ENCODE results near the gene SLMAP. TPM values are rescaled to one million over a fixed set of nuclear protein-coding genes. Genes with fewer than 3 reads are reported as not detected.

Gene SLMAP
- total and polyA plus RNA-seq, 2 of the 13 experiments (the other 11 are each of a cell fraction or from before 2014, with no cell fraction given) = 24.0 to 48.3 TPM

- TF ChIP-seq ZNF710 (CRISPR knock-in tag; IDR thresholded peaks at IDR 0.05; ENCODE audit: borderline replicate concordance) (peak; percentile 85; the same call in 1 of the 2 replicates), SNAI1 (CRISPR knock-in tag; IDR thresholded peaks at IDR 0.05; ENCODE audit: borderline replicate concordance) (no peak), ZNF792 (CRISPR knock-in tag; IDR thresholded peaks at IDR 0.05) (no peak), ZNF691 (CRISPR knock-in tag; IDR thresholded peaks at IDR 0.05; ENCODE audit: borderline replicate concordance, low read depth) (no peak; the same call in 1 of the 2 replicates), CERS6 (CRISPR knock-in tag; IDR thresholded peaks at IDR 0.05) (no peak), MAFG (CRISPR knock-in tag; IDR thresholded peaks at IDR 0.05) (no peak), MXI1 (IDR thresholded peaks at IDR 0.05; ENCODE audit: borderline replicate concordance, low read depth, low read length) (0 out of 3 replicates have a peak, but pooled peaks have one; percentile 36), CBX5 (CRISPR knock-in tag; IDR thresholded peaks at IDR 0.05; ENCODE audit: borderline replicate concordance) (peak; percentile 11; the same call in 1 of the 2 replicates), SETDB1 (CRISPR knock-in tag; IDR thresholded peaks at IDR 0.05; ENCODE audit: borderline replicate concordance) (no peak), SMYD3 (CRISPR knock-in tag; IDR thresholded peaks at IDR 0.05) (peak; percentile 81; the same call in 1 of the 2 replicates), STAG1 (CRISPR knock-in tag; IDR thresholded peaks at IDR 0.05) (peak; percentile 19), ARID5B (CRISPR knock-in tag; IDR thresholded peaks at IDR 0.05) (peak; percentile 94), ZSCAN12 (CRISPR knock-in tag; IDR thresholded peaks at IDR 0.05) (no peak), KLF9 (CRISPR knock-in tag; IDR thresholded peaks at IDR 0.05; ENCODE audit: low read depth) (peak; percentile 46; the same call in 1 of the 2 replicates), ZNF784 (CRISPR knock-in tag; IDR thresholded peaks at IDR 0.05; ENCODE audit: borderline replicate concordance) (0 out of 2 replicates have a peak, but pooled peaks have one; percentile 36), MEF2D (CRISPR knock-in tag; IDR thresholded peaks at IDR 0.05) (peak; percentile 80), MLXIP (CRISPR knock-in tag; IDR thresholded peaks at IDR 0.05; ENCODE audit: borderline replicate concordance) (no peak)
These were observed 205.2 kb downstream of the SLMAP start (continued) for GRCh38 chr3:57961177-57961827.
